GM19395 (cell line): Measurements from ENCODE around the gene SSTR3.
"Not testable (repeated sequence)": the region's sequence is repeated elsewhere in the genome, so short reads cannot be mapped to it uniquely, and the experiment has no call there.

ENCODE experiments used
- ATAC-seq: cut with Tn5 transposase; IDR thresholded peaks from one replicate; pipeline ENCODE4 v1.9.1; 2021; ENCODE audit warnings: mild to moderate bottlenecking, moderate library complexity; ENCODE audit not compliant: unreplicated experiment

The SSTR3 gene

DNA sequence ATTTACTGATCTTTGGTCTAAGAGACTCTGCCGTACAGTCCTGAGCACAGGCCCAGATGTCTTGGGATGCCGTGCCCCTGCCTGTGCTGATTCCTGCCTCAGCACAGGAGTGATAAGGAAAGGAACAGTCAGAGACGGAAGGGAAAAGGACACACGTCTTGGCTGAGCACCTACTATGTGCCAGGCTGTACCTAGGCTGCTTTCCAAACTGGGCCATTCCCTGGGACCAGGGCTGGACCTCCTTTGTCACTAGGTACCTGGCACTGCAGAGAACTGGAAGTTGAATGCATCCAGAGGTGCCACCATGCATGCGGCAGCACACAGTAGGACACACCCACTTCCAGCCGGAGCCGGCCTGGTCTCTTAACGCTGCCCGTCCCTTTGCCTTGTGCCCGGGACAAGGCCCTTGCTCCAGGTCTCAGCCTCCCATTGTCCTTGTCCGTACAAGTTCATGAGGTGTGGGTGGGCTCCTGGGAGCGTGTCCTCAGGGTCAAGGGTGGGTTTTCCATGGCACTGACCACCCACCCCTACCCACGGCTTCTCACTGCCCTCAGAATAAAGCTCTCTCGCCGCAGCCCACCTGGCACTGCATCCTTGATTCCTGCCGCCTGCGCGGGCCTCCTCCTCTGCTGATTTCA, 1.1 kb upstream of the SSTR3 start:
- ATAC-seq, result no peak

DNA sequence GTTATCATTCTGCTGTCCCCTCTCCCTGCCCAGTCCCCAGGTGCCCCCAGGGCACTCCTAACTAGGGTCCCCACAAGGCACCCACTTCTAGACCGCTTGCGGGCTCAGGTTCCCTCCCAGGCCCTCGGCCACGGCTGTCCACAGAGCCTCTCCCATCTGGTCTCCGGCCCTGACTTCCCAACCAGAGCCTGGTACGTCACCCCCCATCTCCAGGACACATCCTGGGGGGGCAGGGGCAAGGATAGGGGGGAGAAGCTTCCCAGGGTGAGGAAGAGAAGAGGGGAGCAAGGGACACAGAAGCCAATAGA, 457 bp downstream of the SSTR3 start:
- no peak for ATAC-seq

DNA sequence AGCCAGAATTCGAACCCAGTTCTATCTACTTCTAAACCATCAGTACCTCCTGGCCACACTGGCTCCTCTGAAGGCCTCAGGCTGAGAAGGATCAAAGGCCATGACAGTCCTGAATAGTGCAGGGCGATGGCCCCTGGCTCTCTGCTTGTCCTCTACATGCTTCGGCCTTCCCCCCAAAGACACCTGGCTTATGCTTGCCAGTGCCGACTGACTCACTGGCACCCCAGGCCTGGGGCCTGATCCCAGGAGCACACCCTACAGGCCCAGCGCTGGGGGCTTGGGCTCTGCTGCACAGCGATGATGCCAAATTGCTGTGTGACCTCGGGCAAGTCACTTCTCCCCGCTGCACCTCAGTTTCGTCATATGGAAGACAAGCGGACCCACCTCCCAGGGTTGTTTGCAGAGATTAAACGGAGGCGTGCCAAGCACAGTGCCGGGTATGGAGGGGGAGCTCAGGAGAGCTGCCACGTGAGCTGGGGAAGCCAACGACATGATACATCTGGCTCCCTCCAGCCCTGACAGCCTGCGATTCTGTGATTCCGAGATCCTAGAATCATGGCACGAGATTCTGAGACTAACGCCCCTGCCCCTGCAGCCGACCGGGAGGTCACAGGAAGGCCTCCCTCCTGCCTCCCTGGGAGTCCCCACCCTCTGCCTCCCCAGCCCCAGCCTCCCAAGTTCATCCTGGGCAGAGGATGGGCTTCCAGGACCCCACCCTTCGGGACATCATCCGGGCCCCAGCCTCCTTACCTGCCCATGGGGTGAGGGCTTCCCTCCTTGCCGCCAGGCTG, 1.0 kb downstream of the SSTR3 start:
- ATAC-seq, result no peak

- no peak for ATAC-seq
Observed at GRCh38 chr22:37210041-37210803, 2.1 kb downstream of the SSTR3 start.

GRCh38 chr22:37209140-37209845, 3.0 kb downstream of the SSTR3 start:
- no peak for ATAC-seq

DNA sequence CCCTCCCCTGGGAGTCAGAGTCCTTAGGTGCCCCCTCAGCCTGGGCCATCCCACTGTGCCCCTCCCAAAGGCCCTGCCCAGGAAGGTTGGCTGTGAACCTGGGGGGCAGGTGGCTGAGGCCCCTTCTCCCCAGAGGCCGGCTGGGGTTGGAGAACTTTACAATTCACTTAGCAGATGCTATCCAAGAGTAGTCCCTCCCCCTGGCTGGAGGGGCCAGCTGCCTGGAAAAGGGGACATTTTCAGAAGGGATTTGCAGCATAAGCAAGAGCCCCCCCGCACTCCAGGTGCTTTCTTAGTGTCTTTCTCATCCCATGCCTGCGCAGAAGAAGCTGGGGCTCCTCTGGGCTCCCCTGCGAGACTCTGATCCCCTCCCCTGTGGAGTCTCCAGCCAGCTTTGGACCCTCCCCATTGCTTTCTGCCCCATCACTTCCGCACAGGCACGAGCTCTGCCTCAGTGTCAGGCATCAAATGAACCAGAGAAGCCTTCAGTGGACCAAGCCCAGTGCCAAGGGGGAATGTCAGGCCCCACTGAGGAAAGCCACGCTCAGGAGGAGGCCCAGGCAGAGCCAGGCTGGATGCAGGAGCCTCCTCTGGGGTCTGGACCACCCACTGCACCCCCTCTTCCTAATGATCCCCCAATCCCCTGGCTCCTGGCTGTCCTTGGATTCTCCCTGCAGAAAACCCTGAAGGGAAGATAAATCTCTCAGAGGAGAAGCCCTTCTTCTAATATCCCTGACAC, 3.7 kb downstream of the SSTR3 start:
- no peak for ATAC-seq

GRCh38 chr22:37207981-37208380, 4.3 kb downstream of the SSTR3 start:
- ATAC-seq, result no peak

DNA sequence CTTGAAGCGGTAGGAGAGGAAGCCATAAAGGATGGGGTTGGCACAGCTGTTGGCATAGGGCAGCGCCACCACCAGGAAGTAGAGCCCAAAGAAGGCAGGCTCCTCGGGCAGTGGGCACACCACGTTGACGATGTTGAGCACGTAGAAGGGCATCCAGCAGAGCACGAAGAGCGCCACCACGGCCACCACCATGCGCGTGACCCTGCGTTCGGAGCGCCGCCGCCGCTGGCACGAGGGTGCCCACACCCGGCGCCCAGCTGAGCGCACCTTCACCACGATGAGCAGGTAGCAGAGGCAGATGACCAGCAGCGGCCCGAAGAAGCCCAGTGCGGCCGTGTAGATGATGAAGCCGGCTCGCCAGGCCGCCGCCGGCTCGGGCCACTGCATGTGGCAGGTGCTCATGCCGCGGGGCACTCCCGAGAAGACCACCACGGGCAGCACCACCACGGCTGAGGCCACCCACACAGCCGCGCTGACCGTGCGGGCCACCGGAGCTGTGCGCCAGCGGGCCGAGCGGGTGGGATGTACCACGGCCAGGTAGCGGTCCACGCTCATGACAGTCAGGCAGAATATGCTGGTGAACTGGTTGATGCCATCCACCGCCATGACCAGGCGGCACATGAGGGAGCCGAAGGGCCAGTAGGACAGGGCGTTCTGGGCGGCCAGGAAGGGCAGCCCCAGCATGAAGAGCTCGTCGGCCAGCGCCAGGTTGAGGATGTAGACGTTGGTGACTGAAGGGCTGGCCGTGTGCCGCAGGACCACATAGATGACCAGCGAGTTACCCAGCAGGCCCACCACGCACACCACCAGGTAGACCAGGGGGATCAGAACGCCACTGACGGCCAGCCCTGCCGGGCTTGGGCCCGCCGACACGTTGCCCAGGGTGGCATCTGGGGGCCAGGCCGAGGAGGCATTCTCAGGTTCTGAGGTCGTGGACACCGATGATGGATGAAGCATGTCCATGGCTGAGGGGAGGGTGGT, 5.1 kb downstream of the SSTR3 start:
- ATAC-seq, result no peak

DNA sequence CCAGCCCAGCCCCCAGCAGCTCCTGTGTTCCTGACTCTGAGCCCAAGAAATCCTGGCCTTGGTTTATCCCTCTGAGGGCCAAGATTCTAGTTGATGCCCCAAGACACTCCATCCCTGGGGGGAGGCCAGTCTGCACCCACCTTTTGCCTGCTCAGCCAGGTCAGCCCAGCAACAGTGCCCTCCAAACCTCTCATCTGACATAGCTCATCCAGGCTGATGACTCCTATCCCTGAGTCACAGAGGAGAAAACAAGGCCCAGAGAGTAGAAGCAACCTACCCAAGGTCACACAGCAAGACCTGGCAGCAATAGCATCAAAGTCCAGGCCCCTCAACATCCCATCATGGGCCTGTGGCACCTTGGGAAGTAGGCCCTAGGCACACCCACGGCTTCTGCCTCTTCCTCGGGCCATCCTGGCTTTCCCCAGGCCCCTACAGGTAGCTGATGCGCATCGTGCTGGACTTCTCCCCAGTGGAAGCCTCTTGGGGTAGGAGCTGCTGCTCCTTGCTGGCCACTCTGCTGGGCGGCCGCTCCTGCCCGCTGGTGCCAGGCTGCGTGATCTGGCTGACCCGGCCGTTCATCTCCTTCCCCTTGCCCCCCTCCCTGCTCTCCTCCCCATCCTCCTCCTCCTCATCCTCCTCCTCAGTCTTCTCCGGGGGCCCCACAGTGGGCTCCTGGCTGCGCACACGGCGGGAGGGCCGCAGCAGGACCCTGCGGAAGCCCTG, 6.0 kb downstream of the SSTR3 start:
- no peak for ATAC-seq

DNA sequence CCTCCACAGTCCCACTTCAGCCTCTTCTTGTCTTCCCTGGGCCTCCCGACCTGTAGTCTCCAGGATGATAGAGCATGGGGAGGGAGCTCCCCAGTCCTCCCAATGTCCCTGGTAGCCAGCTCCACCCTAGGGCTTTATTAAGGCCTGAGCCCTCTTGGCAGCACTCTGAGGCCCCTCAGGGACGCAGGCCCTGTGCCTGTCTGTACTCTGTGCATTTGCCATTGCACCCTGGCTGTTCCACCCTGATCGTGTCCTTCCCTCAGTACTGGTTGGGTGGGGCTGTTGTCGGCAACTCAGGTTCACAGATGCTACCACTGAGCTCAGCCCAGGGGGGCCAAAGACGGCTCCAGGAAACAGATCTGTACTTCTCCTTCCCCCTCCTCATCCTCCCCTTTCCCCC, 7.2 kb downstream of the SSTR3 start:
- no peak for ATAC-seq

GRCh38 chr22:37204045-37204655, 8.1 kb downstream of the SSTR3 start:
- ATAC-seq, result no peak

GRCh38 chr22:37203354-37204044, 8.8 kb downstream of the SSTR3 start:
- ATAC-seq, result no peak

GRCh38 chr22:37202716-37203115, 9.6 kb downstream of the SSTR3 start:
- ATAC-seq, result no peak

GRCh38 chr22:37202001-37202555, 10.2 kb downstream of the SSTR3 start:
- ATAC-seq, result no peak

DNA sequence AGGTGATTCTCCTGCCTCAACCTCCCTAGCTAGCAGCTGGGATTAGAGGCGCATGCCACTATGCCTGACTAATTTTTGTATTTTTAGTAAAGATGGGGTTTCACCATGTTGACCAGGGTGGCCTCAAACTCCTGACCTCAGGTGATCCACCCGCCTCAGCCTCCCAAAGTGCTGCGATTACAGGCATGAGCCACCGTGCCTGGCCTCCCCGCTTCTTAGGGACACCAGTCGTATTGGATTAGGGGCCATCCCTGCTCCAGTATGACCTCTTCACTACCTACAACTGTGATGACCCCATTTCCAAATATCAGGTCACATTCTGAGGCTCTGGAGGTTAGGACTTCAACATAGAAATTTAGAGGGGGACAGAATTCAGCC, 10.8 kb downstream of the SSTR3 start:
- ATAC-seq, result not testable (repeated sequence)

DNA sequence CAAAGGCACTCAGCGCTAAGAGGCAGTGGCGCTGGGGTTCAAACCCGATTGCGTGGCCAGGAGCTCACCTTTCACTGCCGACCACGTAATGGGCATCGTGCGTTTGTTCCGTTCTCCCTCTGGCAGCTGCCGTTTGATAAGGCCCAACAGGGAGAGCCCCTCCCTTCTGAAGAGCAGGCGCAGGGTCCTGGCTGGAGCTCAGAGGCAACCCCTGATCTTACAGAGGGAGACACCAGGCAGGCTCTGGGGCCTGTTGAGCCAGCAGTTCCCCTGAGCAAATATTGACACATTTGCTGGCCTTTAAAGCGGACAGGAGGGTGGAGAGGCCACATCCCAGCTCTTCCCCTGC, 12.5 kb downstream of the SSTR3 start:
- peak; percentile 17 for ATAC-seq

GRCh38 chr22:37199103-37199759, 13.0 kb downstream of the SSTR3 start:
- peak; percentile 82 for ATAC-seq
